Stimulated activated CD4-positive, alpha-beta T cell treated with anti-CD3 and anti-CD28 coated beads, Interleukin-12 subunit alpha, Interleukin-12 subunit beta, amount 100 ng/mL, for 48 hours (primary cell): ENCODE measurements around the gene CDH4.

Source experiments
- DNase-seq, 3 donors: peaks; one replicate each; pipeline ENCODE4 v3.0.0-alpha.2; 2020; ENCODE audit warnings: low read depth in 2 of 3, low spot score in 1 of 3

The CDH4 gene

DNA sequence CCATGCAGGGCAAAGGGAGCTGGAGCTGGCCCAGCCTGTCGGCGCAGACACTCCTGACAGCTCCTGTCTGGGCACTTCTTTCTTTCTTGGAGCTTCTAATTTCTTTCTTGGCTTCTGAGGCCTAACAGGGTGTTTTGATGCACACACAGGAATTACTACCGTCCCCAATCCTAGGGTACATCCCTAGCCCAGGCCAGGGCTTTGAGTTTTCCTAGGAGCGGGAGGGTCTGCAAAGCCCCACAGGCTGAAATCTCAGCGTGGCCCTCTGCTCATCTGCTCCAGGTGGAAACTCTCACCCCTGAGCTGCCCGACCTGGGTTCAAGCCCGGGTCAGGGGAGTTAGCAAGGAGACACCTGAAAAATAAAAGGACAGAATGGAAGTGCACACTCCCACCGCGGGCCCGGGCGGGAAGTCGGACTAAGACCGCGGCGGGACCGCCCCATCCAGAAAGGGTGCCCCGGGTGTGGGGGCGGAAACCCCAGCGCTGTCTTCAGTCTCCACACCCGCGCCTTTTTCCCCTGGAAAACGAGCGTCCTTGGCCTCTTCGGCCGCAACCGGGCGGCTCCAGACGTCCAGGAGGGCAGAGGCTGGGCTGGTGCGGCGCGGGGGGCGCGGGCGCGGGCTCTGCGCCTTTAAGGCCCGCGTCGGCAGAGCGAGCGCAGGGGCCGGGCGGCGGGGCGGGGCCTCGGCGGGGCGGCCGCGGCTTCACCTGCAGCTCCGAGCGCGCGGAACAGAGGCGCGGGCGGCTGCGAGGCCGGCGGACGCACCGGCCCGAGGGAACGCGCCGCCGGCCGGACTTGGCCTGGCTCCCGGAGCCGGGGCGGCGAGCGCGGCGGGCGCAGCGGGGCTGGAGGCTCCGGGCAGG, at the start of gene CDH4:
TSS of gene CDH4 (plus strand) at position 733 of the 865 bp plus-strand sequence.
- DNase-seq, result no peak

DNA sequence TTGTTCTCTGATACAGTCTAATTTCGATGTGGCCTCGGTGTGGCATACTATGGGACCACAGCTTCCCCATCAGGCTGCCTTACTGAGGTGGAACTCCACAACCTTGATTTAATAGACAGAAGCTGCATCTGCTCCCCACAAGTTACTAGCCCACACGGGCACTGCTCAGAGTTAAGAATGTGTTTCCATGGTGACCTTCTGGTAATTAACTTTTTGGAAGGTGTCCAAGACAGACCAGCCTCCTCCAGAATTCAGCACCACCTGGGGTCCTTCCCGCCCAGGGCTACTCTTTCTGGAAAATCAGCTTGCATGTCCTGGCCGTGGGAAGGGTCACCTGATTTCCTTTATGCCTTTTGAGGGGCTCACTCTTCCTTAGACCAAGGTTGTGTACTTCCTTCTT, 48.7 kb upstream of the CDH4 start:
- no peak for DNase-seq

DNA sequence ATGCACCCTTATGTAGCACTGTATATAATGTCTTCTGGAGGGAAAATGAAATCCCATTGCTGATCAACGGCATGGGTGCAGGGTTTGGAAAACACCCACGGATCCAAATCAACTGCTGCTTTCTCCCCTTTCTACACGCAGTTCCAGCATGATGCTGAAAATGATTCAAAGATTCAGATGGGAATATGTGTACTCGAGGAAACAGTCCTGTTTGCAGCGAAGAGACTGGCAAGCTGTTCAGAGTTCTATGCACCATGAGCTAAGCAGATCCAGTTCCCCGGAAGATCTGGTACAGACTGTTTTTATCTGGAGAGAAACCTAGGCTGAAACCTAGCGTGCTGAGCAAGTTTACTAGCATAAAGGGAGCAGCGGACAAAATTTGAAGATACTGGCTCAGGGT, 47.9 kb upstream of the CDH4 start:
- no peak for DNase-seq

DNA sequence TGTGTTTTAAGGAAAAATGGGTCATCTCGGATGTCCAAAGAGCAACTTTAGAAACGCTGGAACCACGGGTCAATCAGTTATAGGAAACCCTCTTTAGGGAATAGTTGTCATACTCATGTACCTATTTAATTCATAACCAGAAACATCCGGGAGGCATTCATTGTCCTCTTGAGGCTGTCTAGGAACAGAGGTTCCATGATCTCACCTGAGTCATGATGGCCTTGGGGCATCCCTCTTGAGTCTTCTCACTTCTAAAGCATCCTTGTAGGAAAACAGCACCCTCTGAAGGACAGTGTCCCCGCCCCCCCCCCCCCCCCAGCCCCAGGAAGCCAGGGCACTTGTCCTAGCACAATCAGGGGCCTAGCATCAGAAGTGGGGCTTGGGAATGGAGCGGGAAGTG, 46.3 kb upstream of the CDH4 start:
- DNase-seq, result no peak

DNA sequence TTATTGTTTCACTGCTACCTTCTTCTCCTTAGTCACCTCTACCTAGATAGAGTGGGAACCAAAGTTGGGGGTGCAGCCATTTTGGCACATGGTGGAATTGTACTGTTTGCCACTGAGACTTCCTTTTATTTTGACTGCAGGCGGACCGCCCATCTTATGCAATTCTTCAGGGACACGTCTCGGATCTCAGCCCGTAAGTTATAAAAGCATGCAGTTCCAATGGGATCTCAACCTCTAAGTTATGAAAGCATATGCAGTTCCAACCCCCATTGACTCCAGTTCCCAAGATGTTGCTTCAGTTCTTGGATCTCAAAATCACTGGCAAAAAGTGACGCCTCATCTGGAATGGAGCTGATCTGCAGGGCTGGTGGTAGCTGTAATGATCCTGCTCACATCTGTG, 41.2 kb upstream of the CDH4 start:
- DNase-seq, result no peak

DNA sequence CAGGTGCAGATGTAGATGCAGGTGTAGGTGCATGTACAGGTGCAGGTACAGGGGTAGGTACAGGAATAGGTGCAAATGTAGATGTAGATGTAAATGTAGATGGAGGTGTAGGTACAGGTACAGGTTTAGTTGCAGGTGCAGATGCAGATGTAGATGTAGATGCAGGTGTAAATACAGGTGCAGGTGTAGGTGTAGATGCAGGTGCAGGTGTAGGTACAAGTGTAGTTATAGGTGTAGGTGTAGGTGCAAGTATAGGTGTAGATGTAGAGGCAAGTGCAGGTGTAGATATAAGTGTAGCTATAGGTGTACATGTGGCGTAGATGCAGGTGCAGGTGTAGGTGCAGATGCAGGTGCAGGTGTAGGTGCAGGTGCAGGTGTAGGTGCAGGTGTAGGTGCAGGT, 34.2 kb upstream of the CDH4 start:
- no peak for DNase-seq

DNA sequence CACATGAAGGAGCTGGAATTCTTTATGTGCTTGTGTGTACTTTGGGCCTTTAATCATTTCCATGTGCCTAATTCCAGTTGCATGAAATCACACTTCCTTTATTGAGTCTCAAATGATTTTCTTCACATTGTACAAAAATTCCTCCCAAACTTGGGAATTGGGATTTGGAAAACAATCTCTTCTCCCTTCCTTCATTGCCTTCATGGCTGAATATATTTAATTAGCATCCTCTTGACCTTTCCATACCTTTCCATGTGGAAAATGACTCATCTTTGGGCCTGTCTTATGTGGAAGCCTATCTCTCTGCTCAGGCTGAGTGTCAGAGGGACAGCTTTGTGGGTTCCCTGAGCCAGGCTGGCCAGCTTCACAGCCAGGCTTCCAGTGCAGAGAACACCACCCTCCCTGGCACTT, 33.0 kb upstream of the CDH4 start:
- DNase-seq, result no peak

DNA sequence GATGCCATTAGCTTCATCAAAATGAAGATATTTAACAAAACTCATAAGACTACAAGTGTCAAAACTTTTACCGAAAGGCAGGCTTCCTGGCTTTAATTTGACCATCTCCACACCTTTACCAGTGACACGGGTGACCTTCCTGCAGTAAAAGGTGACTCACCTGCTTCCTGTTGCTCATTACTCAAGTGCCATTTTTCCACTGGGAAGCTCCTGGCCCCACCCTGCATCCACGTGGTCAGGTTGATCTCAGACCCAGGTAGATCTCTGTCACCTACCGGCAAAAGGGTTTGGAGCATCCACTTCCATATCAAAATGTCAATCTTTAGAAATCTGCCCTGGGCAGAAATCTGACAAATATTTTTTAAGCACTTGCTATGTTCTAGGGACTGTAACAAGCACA, 31.9 kb upstream of the CDH4 start:
- no peak for DNase-seq

DNA sequence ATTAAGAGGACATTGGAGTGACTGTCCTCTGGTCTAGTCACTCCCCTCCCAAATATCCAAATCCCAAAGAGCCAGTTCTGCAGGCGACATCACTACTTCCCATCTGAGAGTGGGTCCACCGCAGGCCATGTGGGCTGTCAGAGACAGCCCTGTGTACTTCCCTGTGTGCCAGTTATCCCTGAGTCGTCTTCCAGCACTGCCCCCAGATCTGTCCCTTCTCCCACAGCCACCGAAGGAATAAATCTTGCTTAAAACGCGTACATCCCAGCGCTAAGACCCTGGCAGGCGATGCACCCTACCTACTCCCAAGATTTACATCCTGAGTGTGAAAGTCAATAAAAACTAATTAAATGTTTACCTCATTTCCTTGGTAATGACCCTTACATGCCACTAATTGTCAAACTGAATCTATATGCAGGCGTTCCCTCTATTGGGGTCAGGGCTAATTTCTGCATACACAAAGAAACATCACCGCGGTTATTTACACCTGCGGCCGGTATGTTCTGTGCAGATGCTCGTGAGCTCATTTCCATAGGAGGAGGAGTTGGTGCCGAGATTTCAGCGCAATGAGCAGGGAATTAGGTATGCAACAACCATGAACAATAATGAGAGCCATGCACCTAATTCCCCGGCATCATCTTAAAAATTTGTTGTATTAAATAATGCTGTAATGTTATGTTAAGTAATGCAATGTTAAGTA, 31.3 kb upstream of the CDH4 start:
- no peak for DNase-seq

DNA sequence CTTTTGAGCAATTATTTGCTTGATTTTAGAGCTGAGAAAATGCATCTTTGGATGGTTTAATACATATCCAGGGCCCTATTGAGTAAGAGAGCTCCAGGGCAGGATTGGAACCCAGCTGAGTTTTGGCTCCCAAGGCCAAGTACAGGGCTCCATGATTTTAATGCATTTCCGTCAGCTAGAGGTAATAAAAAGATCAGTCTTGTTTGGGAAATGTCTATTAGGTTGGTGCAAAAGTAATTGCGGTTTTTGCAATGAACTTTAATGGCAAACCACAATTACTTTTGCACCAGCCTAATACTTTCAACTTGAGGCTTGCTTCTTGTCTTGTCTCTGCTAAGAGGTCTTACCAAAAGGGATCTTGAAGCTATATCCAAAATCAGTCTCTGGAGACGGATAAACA, 29.4 kb upstream of the CDH4 start:
- DNase-seq, result no peak

DNA sequence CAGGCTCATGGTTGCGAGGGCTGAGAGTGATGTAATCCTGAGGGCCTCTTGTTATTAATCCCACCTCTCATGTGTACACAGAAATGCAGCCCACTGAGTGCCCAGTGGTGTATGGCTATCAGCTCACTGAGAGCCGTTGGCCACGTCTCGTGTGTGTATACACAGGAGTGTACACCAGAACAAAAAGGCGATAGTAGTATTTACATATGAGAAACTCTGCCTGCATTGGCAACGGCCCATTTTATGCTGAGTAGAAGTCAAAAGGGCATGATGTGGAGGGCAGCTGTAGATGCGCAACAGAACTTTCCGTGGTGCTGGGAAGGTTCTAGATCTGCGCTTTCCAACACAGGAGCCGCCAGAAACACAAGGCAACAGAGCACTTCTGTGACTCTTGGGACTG, 28.9 kb upstream of the CDH4 start:
- DNase-seq, result no peak

DNA sequence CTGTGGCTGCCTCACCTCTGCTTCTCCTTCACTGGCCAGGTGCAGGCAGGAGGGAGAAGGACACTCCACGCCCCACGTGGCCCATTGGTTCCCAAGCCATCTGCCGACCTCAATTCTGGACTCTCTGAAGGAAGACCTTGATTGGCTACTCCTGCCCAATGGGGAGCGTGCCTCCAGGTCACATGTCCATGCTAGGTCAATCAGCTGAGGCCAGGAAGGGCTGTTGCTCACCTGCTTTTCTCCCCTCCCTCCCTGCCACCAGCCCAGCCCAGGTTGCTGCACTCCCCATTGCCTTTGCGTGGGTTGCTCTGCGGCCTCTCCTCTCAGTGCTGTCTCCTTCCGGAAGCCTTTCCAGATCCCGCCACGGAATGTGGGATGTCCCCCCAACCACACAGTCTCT, 21.9 kb upstream of the CDH4 start:
- no peak for DNase-seq

DNA sequence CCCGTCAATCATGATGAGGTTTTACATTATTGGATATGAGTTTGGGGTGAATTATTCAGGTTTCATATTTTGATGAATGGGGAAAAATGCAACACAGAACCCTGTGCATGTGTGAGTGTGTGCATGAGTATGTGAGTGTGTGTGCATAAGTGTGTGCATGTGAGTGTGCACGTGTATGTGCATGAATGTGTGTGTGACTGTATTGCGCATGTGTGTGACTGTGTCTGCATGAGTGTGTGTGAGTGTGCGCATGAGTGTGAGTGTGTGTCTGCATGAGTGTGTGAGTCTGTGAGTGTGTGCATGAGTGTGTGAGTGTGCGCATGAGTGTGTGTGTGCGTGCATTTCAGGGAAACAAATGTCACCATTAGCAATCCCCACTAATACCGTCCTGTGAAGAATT, 18.5 kb upstream of the CDH4 start:
- no peak for DNase-seq

DNA sequence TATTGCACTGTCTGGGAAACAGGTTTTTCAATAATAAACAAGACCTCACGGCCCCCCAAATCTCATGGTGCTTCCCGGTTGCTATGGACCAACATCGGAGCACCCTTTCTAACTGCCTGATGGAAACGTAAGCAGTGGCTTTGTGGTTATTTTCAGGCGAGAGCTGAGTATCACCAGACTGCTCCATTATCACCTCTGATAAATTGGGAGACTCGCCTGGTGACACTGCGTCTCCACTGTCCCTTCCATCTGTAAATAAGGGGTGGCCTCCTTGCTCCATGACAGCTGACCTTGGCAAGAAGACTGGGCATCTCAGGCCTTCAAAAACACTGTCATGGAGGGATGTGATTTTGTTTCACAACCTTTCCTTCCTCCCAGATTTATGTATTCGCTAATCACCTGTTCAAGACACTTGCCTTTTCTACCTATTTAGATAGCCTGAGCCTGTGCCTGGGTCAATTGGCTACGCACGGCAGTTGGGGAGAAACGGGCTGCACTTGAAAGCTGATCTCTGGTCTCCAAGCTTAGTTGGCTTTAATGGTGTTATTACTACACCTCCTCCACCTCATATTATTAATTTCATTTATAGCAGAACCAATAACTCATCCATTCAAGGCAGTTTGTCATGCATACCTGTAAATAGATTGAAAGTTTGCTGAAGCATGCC, 17.7 kb upstream of the CDH4 start:
- DNase-seq, result no peak

DNA sequence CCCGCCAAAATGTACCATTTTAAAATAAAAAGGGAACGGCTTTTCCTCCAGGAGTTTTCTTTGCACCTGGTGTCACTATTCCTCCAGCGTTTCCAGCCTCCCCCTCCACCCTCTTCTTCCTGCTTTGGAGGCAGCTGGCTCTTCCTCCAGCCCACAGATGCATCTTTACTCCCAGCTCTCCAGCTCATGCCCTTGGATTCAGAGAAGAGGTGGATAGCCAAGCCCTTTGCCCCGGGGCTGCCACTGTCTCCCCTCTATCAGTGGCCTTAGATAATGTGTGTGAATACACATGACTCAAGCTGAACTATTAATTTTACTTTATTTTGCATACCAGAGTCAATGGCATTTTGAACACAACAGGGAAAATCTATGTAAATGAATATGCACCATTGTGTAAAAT, 15.3 kb upstream of the CDH4 start:
- DNase-seq, result no peak

DNA sequence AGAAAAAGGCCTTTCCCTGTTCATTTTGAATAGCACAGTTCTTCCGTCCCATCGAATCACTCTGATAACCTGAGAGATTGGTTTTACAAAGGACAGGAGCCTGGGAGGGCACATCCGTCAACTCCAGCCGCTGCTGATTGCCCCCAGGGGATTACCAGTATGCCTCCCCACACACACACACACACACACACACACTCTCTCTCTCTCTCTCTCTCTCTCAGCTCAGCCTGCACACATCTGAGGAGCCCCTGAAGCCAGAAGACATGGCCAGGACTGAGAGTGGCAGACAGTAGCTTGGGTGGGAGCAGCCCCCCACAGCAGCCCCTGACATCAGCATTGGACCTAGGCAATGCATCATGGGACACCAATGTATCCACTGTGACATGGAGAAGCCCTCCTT, 13.2 kb upstream of the CDH4 start:
- DNase-seq, result no peak

DNA sequence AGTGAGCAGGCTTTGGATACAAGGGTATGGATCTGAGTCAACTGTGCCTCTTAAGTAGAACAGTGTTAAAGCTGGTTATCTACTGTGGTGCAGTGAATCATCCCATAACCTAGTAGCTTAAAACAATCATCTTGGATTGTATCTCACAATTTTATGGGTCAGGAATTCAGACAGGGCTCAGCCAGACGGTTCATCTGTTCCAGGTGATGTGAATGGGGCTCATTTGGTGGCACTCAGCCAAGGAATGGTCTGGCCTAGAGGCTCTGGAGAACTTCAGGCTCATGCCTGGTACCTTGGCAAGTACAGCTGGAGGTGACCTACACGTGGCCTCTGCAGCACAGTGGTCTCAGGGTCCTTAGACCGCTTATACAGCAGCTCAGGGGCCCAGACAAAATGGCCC, 11.2 kb upstream of the CDH4 start:
- DNase-seq, result no peak

DNA sequence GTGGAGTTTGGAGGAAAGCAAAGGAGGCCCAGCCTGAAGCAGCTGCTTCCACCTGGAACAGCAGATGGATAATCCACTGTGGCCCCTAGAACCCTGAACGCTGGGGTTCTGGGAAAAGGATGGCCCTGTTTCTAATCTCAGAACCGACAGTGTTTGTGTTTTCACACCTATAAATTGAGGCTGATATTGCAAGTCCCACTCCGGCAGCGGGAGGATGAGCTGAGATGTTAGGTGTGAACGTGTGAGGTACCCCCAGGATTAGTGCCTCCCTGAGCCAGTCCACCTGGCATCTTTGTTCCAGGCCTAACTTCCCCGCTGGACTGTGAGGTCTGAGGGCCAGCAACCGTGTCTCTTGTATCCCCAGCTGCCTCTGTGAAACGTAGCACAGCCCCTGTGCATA, 7.8 kb upstream of the CDH4 start:
- no peak for DNase-seq

DNA sequence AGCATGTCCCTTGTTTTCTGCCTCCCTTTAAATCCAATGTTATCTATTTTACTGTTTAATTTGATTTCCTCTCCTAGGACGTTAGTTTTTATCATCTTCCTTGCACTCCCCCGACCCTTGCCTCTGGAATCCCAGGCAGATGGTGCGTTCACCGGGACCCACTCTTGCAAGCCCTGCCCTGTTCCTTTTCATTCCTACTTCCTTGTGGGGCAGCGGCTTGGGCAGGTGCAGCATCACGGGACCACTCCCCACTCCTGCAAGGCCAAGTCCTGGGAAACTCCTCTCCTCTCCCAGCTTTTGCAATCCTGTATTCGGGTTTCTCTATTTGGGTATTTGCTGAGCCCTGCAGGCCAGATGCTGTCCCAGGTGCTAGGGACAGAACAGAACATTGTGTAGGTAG, 5.8 kb upstream of the CDH4 start:
- DNase-seq, result no peak

DNA sequence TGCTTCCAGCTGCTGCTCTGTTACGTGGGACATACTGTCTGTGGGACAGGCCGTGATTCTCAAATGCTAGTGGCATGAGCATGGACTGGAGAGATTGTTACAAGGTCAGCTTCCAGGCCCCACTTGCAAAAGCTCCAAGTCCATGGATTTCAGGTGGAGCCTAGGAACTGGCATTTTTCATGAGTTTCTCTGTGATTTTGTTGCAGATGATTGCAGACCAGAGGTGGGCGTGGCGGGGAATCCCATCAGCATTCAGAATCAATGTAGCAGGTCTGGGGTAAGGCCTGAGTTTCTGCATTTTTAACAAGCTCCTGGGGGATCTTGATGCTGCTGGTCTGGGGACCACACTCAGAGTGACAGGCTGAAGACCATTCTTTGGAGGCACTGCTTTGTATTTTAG, 2.4 kb upstream of the CDH4 start:
- DNase-seq, result no peak

DNA sequence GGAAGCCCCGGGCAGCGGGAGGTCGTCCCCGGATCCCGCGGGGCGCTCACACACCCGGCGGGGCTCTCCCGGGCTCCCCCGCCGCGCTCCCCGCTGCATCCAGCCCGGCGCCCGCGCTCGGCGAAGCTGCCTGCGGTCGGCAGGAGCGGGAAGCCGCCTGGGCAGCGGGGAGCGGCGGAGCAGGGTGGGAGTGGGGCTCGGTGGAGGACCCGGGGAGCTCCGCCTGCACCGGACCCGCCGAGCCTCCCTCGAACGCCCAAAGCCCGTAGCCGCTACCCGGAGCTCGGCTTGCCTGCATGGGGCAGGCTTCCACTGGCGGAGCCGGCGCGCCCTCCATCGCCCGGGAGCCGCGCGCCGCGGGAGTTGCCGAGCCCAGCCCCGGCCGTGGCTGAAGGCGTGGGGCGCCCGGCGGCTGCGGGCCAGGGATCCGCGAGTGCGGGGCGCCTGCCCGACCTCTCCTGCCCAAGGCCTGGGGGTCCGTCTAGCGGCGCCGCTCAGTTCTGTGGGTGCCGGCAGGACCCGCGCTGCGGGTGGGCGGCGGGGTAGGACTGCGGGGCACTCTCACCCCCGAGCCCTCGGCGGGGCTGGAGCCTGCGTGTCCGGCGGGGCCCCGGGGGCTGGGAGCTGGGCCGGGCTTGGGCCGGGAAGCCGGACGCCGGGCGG, 671 bp downstream of the CDH4 start:
- no peak for DNase-seq

DNA sequence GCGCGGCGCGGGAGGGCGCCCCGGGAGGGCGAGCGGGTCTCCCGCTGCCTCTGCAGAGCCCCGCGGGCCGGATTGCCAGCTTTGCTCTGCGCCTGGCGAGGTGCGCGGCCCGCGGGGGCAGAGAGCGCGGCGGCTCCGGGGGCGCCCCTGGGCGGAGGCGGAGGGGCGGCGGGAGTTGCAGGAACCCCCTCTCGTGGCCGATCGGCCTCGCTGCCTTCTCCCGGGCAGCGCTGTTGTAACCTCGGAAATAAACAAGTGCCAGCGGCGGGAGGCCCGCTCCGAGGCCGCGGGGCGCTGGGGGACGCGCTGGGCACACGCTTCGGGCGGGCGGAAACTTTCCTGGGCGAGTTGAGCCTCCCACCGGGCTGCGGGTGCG, 1.2 kb downstream of the CDH4 start:
- DNase-seq, result no peak
